ENCODE measurements around the gene RDH8. TPM values are rescaled to one million over a fixed set of nuclear protein-coding genes. Genes with fewer than 3 reads are reported as not detected.
"Not testable (repeated sequence)": the region's sequence is repeated elsewhere in the genome, so short reads cannot be mapped to it uniquely, and the experiment has no call there.

The RDH8 gene
- total and polyA plus RNA-seq, 4 donors, result not detected

DNA sequence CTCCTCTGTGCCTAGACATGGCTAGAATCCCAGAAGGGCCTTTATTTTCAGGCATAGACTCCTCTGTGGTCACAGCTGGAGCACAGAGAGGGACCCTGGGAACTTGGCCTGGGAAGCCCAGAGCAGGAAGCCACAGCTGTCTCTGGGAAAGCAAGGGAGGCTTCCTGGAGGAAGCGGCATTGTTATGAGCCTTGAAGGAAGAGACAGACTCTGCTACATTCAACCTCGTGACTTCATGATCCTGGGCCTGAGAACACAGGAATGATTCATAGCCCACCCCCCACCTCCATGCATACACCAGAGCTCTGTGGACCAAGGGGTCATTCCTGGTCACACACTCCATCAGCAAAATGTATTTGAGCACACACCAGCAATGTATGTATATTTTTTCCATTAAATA is 8.6 kb downstream of the RDH8 start:
- ATAC-seq (ENCODE audit: insufficient read depth, low FRiP score) (no peak), DNase-seq (no peak)
- H3K36me3 ChIP-seq (ENCODE audit: control insufficient read depth in 4 of 4, insufficient read depth in 4 of 4, low read length in 4 of 4), result no peaks in the 10 kb centered on the region
- H3K27ac ChIP-seq (ENCODE audit: low read depth in 1 of 2, low read length in 1 of 2), result no peak overlapping the region
- peaks cover 0 to 4% (median 0%) of the 10 kb centered on the region in 3 donors for H3K27me3 ChIP-seq (ENCODE audit: control insufficient read depth in 3 of 3, insufficient read depth in 3 of 3, low read length in 2 of 3)
- no peak overlapping the region for H3K4me3 ChIP-seq
- 55 to 77% methylated on average over 2 of the region's 2 CpGs for WGBS, 2 donors
- no peaks in the 10 kb centered on the region for H3K4me1 ChIP-seq (ENCODE audit: control insufficient read depth in 5 of 5, insufficient read depth in 5 of 5, low read length in 5 of 5)
- H3K9ac ChIP-seq (ENCODE audit: insufficient read depth in 1 of 2, low read length in 2 of 2), result no peak overlapping the region
- TF ChIP-seq, protein P1, sequence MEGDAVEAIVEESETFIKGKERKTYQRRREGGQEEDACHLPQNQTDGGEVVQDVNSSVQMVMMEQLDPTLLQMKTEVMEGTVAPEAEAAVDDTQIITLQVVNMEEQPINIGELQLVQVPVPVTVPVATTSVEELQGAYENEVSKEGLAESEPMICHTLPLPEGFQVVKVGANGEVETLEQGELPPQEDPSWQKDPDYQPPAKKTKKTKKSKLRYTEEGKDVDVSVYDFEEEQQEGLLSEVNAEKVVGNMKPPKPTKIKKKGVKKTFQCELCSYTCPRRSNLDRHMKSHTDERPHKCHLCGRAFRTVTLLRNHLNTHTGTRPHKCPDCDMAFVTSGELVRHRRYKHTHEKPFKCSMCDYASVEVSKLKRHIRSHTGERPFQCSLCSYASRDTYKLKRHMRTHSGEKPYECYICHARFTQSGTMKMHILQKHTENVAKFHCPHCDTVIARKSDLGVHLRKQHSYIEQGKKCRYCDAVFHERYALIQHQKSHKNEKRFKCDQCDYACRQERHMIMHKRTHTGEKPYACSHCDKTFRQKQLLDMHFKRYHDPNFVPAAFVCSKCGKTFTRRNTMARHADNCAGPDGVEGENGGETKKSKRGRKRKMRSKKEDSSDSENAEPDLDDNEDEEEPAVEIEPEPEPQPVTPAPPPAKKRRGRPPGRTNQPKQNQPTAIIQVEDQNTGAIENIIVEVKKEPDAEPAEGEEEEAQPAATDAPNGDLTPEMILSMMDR (IDR thresholded peaks at IDR 0.05; ENCODE audit: control extremely low read depth, extremely low read depth), result no peak
- H3K9me3 ChIP-seq (ENCODE audit: control insufficient read depth in 4 of 4, insufficient read depth in 3 of 4, low read length in 3 of 4), result no peaks in the 10 kb centered on the region

DNA sequence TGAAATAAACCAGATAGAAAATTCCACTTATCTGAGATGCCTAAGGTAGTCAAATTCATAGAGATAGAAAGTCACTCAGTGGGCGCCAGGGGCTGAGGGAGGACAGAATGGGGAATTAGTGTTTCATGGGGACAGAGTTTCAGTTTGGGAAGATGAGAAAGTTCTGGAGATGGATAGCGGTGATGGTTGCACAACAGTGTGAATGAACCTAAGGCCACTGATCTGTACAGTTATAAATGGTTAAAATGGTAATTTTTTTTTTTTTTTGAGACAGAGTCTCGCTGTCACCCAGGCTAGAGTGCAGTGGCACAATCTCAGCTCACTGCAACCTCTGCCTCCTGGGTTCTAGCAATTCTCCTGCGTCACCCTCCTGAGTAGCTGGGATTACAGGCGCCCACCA is 9.8 kb downstream of the RDH8 start:
- H3K9ac ChIP-seq (ENCODE audit: insufficient read depth in 1 of 2, low read length in 2 of 2); H3K4me3 ChIP-seq; H3K27me3 ChIP-seq (ENCODE audit: control insufficient read depth in 3 of 3, insufficient read depth in 3 of 3, low read length in 2 of 3); H3K4me1 ChIP-seq (ENCODE audit: control insufficient read depth in 5 of 5, insufficient read depth in 5 of 5, low read length in 5 of 5); ATAC-seq (ENCODE audit: insufficient read depth, low FRiP score); H3K9me3 ChIP-seq (ENCODE audit: control insufficient read depth in 4 of 4, insufficient read depth in 3 of 4, low read length in 3 of 4); H3K36me3 ChIP-seq (ENCODE audit: control insufficient read depth in 4 of 4, insufficient read depth in 4 of 4, low read length in 4 of 4); H3K27ac ChIP-seq (ENCODE audit: low read depth in 1 of 2, low read length in 1 of 2); DNase-seq: not testable (repeated sequence)
- 85 to 87% methylated on average over 5 of the region's 5 CpGs for WGBS, 2 donors

DNA sequence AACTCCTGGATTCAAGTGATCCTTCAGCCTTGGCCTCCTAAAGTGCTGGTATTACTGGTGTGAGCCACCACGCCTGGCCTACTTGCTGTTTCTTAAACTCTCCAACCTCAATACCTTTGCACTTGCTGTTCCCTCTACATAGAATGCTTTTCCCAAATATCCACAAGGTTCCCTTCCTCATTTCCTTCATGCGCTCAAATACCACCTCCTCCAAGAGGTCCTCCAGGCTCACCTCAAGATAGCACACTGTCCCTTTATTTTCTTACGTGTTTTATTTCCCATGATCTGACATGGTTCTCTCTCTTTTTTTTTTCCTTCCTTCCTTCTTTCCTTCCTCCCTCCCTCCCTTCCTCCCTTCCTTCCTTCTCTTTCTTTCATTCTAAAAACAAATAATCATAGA is 13.5 kb downstream of the RDH8 start:
- peaks cover 0 to 4% (median 4%) of the 10 kb centered on the region in 3 donors for H3K27me3 ChIP-seq (ENCODE audit: control insufficient read depth in 3 of 3, insufficient read depth in 3 of 3, low read length in 2 of 3)
- H3K9me3 ChIP-seq (ENCODE audit: control insufficient read depth in 4 of 4, insufficient read depth in 3 of 4, low read length in 3 of 4), result no peaks in the 10 kb centered on the region
- no peak overlapping the region for H3K9ac ChIP-seq (ENCODE audit: insufficient read depth in 1 of 2, low read length in 2 of 2)
- peaks cover 0 to 4% (median 0%) of the 10 kb centered on the region in 5 donors for H3K4me1 ChIP-seq (ENCODE audit: control insufficient read depth in 5 of 5, insufficient read depth in 5 of 5, low read length in 5 of 5)
- no peak overlapping the region for H3K4me3 ChIP-seq
- ATAC-seq (ENCODE audit: insufficient read depth, low FRiP score), result no peak
- TF ChIP-seq, protein P1 (IDR thresholded peaks at IDR 0.05; ENCODE audit: control extremely low read depth, extremely low read depth), result no peak
- H3K27ac ChIP-seq (ENCODE audit: low read depth in 1 of 2, low read length in 1 of 2), result no peak overlapping the region
- H3K36me3 ChIP-seq (ENCODE audit: control insufficient read depth in 4 of 4, insufficient read depth in 4 of 4, low read length in 4 of 4), result no peaks in the 10 kb centered on the region
- DNase-seq, result no peak
- WGBS, 2 donors, result 88 to 89% methylated on average over 3 of the region's 3 CpGs

DNA sequence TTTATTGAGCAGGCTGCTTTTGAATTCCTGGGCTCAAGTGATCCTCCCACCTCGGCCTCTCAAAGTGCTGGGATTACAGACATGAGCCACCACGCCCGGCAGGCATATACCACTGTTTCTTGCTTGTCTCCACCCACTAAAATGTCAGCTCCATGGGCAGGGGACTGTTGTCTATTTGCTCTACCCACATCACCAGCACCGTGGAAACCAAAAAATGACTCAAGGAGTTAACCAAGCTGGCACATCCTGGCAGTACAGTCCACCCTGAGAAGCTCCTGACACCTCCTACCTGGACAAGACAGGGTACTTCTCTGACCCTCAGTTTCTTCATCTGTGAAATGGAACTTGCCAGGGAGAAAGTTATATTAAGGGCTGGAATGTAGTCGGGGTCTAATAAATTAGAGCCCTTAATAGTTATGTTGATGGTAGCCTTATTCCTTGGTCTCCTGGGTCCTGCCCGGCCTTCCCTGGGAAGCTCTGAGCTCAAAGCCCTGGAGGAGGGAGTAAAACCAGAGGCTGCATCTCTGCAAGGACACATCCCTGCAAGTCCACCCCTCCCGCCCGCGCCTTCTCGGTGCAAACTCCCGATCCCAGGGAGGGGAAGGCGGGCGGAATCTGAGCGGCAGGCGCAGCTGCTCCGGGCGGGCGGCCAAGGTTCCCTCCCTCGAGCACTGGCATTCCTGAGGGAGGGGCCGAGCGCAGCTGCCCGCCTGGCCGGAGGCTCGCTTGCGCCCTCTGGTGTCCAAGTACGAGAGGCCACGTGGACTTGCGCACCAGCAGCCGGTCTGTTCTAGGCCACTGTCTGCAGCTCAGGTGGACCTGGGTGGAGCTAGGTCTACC is 14.1 kb downstream of the RDH8 start:
- Histone ChIP-seq H3K4me1 (ENCODE audit: control insufficient read depth in 5 of 5, insufficient read depth in 5 of 5, low read length in 5 of 5) (peaks cover 0 to 4% (median 0%) of the 10 kb centered on the region in 5 donors), H3K36me3 (ENCODE audit: control insufficient read depth in 4 of 4, insufficient read depth in 4 of 4, low read length in 4 of 4) (no peaks in the 10 kb centered on the region), H3K27me3 (ENCODE audit: control insufficient read depth in 3 of 3, insufficient read depth in 3 of 3, low read length in 2 of 3) (peaks cover 0 to 4% (median 4%) of the 10 kb centered on the region in 3 donors), H3K9ac (ENCODE audit: insufficient read depth in 1 of 2, low read length in 2 of 2) (no peak overlapping the region), H3K9me3 (ENCODE audit: control insufficient read depth in 4 of 4, insufficient read depth in 3 of 4, low read length in 3 of 4) (no peaks in the 10 kb centered on the region), H3K4me3 (no peak overlapping the region), H3K27ac (ENCODE audit: low read depth in 1 of 2, low read length in 1 of 2) (no peak overlapping the region)
- DNase-seq, result peak; percentile 93 to 97 (median 96)
- ATAC-seq (ENCODE audit: insufficient read depth, low FRiP score), result peak; percentile 97
- 7 to 10% methylated on average over 27 to 29 of the region's 29 CpGs for WGBS, 2 donors
- TF ChIP-seq, protein P1 (IDR thresholded peaks at IDR 0.05; ENCODE audit: control extremely low read depth, extremely low read depth), result peak; percentile 80

All from lung (tissue), 12 donors.